Measurements from ENCODE around the gene BRPF1.
A peak's percentile ranks its signal among the peaks of the same experiment; 100 is the strongest.

BRPF1 gene

GRCh38 chr3:9731206-9732079 lies at the start of gene BRPF1:
TSS of gene BRPF1 (plus strand) at chr3:9731735. CDS start at chr3:9734141, 2,406 bp downstream.
- peak; percentile 90 for DNase-seq (ENCODE audit: low read depth)

- no peak for DNase-seq (ENCODE audit: low read depth)
Measured at GRCh38 chr3:9682096-9682495, 49.4 kb upstream of the BRPF1 start.

DNA sequence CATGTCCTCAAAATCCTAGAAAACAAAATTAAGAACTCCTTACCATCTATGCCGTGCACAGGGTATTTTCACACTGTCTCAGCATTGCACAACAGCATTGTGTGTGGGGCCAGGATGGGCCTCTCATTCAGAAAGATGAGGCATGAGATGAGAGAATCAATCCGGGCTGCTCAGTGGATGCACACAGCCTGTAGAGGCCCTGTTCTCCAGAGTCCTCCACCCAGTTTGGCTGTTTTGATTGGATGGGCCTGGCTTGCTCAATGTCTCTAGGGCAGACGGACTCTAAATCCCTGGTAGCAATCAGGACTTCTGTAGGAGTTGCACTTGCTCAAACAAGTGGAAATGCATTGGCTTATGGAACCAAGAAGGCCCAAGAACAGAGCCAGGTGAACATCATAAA lies 48.1 kb upstream of the BRPF1 start:
- DNase-seq (ENCODE audit: low read depth), result no peak

DNA sequence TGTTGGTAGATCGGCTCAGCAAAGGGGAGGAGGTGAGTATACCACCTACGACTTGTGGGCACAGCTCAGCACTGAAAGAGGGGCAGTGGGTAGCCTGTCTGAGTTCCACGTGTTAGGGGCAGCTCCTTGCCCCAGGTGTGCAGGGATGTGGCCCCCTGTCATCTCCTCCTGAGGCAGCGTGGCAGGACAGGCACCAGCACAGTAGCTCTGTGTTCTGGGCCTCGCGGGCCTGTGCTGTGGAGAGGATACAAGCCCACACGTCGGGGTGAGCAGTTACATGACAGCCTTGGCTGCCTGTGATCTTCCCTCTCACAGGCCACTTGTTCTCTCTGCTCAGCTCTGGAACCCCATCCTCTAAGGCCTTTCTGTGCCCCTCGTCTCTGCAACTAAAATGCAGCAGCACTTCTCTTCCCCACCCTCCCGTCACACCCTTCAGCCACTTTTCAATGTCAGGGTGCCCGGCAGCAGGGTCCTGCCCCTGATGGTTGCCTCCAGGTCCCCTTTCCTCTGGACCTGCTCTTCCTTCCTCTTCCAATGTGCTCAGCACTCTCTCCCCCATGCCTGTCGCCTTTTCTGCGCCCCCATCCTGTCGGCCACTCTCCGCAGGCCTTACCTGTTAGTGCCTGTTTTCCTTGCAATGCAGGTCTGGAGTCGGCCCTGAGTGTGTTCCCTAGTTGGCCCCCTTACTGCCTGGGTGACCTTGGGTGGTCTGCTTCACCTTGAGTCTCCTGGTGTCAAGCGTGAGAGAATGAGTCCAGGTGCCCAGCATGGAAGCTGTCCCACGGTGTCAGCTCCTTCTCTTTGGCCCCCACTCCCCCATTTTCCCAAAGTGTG lies 46.1 kb upstream of the BRPF1 start:
- DNase-seq (ENCODE audit: low read depth), result no peak

- no peak for DNase-seq (ENCODE audit: low read depth)
Measured at GRCh38 chr3:9686050-9686550, 45.4 kb upstream of the BRPF1 start.

DNA sequence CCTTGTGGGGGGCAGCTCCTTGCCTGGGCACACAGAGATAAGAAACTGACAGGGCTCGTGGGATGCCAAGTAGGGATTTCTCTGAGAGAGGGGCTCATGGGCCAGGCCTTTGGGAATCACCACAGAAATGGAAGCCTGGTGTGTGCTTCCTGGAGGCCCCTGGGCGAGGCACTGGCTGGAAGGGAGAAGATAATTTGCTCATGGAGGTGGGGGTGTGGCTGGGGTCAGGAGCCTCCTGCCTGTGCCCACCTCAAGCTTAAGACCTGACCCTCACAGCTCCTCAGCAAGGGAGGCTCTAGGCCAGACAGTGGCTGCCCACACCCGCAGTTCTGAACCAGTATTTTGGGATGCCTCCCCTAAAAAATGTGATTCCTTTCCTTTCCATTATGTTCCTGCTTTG lies 44.8 kb upstream of the BRPF1 start:
- DNase-seq (ENCODE audit: low read depth), result no peak

DNA sequence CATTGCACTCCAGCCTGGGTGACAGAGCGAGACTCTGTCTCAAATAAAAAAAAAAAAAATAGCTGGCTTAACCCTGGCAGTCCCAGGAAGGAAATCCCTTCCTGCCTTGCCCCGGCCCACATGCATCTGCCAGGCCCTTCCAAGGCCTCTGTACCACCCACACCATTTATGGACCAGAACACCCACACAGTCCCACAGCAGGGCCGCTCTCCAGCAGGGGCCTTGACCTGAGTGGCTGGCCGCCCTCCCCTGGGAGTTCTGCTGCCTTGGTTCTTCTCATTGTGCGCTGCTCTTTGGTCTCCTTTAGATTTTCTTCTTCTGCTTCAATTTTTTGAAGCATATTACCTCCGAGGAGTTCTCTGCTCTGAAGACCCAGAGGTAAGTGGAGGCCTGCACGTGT lies 44.0 kb upstream of the BRPF1 start:
- DNase-seq (ENCODE audit: low read depth), result no peak

- no peak for DNase-seq (ENCODE audit: low read depth)
Measured at GRCh38 chr3:9688961-9689360, 42.6 kb upstream of the BRPF1 start.

GRCh38 chr3:9689757-9690156 lies 41.8 kb upstream of the BRPF1 start:
- DNase-seq (ENCODE audit: low read depth), result no peak

DNA sequence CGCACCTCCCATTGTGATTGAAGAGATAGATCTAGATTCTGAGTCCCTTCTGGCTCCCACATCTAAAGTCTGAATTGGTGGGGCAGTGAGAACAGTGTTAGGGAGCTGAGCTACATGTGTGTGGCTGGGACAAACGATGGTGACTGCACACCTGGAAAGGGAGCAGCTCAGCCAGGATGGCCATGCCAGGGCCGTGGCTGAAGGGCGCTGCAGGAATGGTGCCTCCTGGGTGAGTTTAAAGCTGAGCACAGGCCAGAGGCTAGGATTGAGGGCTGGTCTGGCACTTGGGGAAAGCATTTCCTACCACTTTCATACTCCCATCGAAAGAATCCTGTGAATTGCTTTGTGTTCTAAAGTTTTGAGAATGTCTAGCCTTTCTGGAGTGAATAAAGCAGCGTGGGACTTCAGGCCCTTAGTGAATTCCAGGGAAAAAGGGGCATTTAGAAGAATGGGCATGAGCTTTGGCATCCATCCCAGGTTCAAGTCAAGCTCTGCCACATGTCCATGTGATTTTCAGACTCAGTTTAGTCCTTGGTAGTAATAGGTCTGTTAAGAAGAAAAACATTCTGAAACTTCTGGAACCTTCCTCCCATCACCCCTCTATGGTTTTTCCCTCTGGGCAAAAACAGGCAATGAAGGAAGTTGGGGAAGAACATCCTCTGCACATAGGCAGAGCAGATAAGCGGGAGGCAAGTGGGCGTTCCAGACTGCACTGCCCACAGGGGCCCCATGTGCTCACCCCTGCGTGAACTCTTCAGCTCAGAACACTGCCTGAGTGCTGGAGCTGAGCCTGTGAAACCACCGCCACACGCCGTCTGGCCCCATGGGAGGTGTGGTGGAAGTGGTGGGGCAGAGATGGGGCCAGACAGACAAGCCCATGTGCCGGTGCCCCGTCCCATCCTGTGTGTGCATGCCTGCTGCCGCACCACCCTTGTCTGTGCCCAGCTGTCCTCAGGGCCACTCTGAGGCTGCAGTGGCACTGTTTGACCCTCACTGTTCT lies 40.8 kb upstream of the BRPF1 start:
- no peak for DNase-seq (ENCODE audit: low read depth)

GRCh38 chr3:9691636-9692035 lies 39.9 kb upstream of the BRPF1 start:
- no peak for DNase-seq (ENCODE audit: low read depth)

- DNase-seq (ENCODE audit: low read depth), result no peak
Measured at GRCh38 chr3:9692416-9692815, 39.1 kb upstream of the BRPF1 start.

- DNase-seq (ENCODE audit: low read depth), result no peak
Measured at GRCh38 chr3:9695345-9695744, 36.2 kb upstream of the BRPF1 start.

GRCh38 chr3:9695746-9696145 lies 35.8 kb upstream of the BRPF1 start:
- no peak for DNase-seq (ENCODE audit: low read depth)

GRCh38 chr3:9696480-9697220 lies 34.9 kb upstream of the BRPF1 start:
- no peak for DNase-seq (ENCODE audit: low read depth)

- no peak for DNase-seq (ENCODE audit: low read depth)
Measured at GRCh38 chr3:9697892-9698291, 33.6 kb upstream of the BRPF1 start.

GRCh38 chr3:9698293-9698692 lies 33.2 kb upstream of the BRPF1 start:
- DNase-seq (ENCODE audit: low read depth), result no peak

GRCh38 chr3:9700536-9700935 lies 31.0 kb upstream of the BRPF1 start:
- no peak for DNase-seq (ENCODE audit: low read depth)

DNA sequence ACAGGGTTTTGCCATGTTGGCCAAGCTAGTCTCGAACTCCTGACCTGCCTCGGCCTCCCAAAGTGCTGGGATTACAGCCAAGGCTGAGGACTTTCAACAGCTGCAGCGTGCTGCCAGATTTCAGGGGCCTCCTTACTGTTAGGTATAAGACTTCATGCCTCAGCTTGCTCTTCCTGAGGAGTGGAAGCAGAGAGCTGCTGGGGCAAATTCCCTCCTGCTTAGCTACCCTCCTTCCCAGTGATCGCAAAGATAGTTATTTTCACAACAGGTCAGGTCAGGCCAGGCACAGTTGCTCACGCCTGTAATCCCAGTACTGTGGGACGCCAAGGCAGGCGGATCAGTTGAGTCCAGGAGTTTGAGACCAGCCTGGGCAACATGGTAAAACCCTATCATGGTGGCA lies 30.5 kb upstream of the BRPF1 start:
- DNase-seq (ENCODE audit: low read depth), result no peak

DNA sequence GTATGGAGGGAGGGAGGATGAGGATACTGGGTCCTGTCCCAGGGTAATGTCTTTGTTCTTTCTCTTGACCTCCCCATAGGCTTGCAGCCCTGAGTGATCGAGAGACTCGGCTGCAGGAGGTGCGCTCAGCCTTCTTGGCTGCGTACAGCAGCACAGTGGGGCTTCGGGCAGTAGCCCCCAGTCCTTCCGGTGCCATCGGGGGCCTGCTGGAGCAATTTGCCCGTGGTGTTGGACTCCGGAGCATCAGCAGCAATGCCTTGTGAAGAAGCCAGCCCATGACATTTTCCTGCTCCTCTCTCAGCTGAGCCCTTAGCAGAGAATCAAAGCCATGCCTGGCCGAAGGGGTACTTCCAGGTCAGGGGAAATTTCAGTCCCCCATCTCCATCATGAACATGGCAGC lies 29.8 kb upstream of the BRPF1 start:
- DNase-seq (ENCODE audit: low read depth), result no peak

GRCh38 chr3:9703240-9703639 lies 28.3 kb upstream of the BRPF1 start:
- DNase-seq (ENCODE audit: low read depth), result no peak

Measured in HS-5 (cell line).